Esophagus muscularis mucosa (tissue), 4 donors: Measurements from ENCODE around the gene KCNJ12. TPM values are rescaled to one million over a fixed set of nuclear protein-coding genes. Genes with fewer than 3 reads are reported as not detected.
"Not testable (repeated sequence)": the region's sequence is repeated elsewhere in the genome, so short reads cannot be mapped to it uniquely, and the experiment has no call there.

Experiments
- DNase-seq: peaks from one replicate; pipeline ENCODE4 v3.0.0-alpha.2; 2017; ENCODE audit errors: extremely low spot score
- H3K27ac ChIP-seq, 4 donors: fragments of 200-600 bp; sonication (generic); replicated peaks in 1 of 4; 1 replicate in 3 of 4; 2 replicates in 1 of 4; pipeline ENCODE4 v1.5.1; 2016 to 2019; ENCODE audit warnings: mild to moderate bottlenecking in 1 of 4
- H3K27me3 ChIP-seq, 4 donors: fragments of 200-600 bp; sonication (generic); one replicate each; pipeline versions ENCODE4 v1.5.1 to v1.6.0; 2016 to 2019
- H3K36me3 ChIP-seq, 4 donors: fragments of 200-600 bp; sonication (generic); one replicate each; pipeline ENCODE4 v1.5.1; 2016 to 2019
- H3K4me1 ChIP-seq, 4 donors: fragments of 200-600 bp; sonication (generic); one replicate each; pipeline ENCODE4 v1.5.1; 2016 to 2019
- H3K4me3 ChIP-seq, 4 donors: fragments of 200-600 bp; sonication (generic); 1 replicate in 2 of 4; 2 replicates in 2 of 4; pipeline ENCODE4 v1.5.1; 2016 to 2019; ENCODE audit warnings: mild to moderate bottlenecking in 4 of 4, moderate library complexity in 1 of 4
- H3K9me3 ChIP-seq, 4 donors: fragments of 200-600 bp; sonication (generic); 1 replicate in 3 of 4; 2 replicates in 1 of 4; pipeline ENCODE4 v1.5.1; 2016 to 2019
- WGBS: methylation state at CpG from one replicate; pipeline ENCODE4 v1.1.5; 2018; 5-methylcytosine and 5-hydroxymethylcytosine counted together
- intact Hi-C: fragments of 100-400 bp; cut with DNase I; formaldehyde crosslinking; loops from one replicate; pipeline ENCODE4 v1.15.1; 2023
- total RNA-seq, 4 donors: library from RNA; depleted of rRNA; stranded (reverse); fragments of >200 nt; gene quantifications; one replicate each; pipeline versions ENCODE4 v1.1.0 to v1.2.1, GENCODE V29; 2016

The KCNJ12 gene
- total RNA-seq, 4 donors from 2014 or later: 0.83 to 2.1 (median 1.5) TPM

GRCh38 chr17:21408766-21409300, 32.7 kb downstream of the KCNJ12 start:
- WGBS: 77% methylated on average over 7 of the region's 7 CpGs
- not testable (repeated sequence) for H3K27me3 ChIP-seq, DNase-seq, H3K36me3 ChIP-seq, H3K4me1 ChIP-seq, H3K27ac ChIP-seq, H3K4me3 ChIP-seq, H3K9me3 ChIP-seq
- intact Hi-C loops: loop anchor here (5.0 kb wide), 1 partner anchor 288 kb away; no protein-coding TSS in a partner anchor

- not testable (repeated sequence) for H3K27ac ChIP-seq, H3K27me3 ChIP-seq, H3K4me1 ChIP-seq, H3K9me3 ChIP-seq, H3K4me3 ChIP-seq, DNase-seq, H3K36me3 ChIP-seq
- 76% methylated on average over 4 of the region's 4 CpGs for WGBS
- intact Hi-C loops: loop anchor here (5.0 kb wide), 1 partner anchor 288 kb away; no protein-coding TSS in a partner anchor
Measured at GRCh38 chr17:21409388-21409787, 33.2 kb downstream of the KCNJ12 start.

GRCh38 chr17:21409971-21410370, 33.8 kb downstream of the KCNJ12 start:
- intact Hi-C loops: loop anchor here (5.0 kb wide), 1 partner anchor 287 kb away; no protein-coding TSS in a partner anchor
- DNase-seq, H3K36me3 ChIP-seq, H3K4me3 ChIP-seq, H3K4me1 ChIP-seq, H3K27ac ChIP-seq, H3K27me3 ChIP-seq, H3K9me3 ChIP-seq: not testable (repeated sequence)
- WGBS: 88% methylated on average over 2 of the region's 3 CpGs

GRCh38 chr17:21410371-21410770, 34.2 kb downstream of the KCNJ12 start:
- H3K27me3 ChIP-seq, DNase-seq, H3K27ac ChIP-seq, H3K36me3 ChIP-seq, intact Hi-C loops, H3K4me1 ChIP-seq, H3K9me3 ChIP-seq, H3K4me3 ChIP-seq: not testable (repeated sequence)
- WGBS: 79% methylated on average over 5 of the region's 9 CpGs

GRCh38 chr17:21410906-21411678, 34.9 kb downstream of the KCNJ12 start:
- WGBS: 90% methylated on average over 10 of the region's 25 CpGs
- H3K4me3 ChIP-seq, DNase-seq, H3K9me3 ChIP-seq, intact Hi-C loops, H3K4me1 ChIP-seq, H3K36me3 ChIP-seq, H3K27ac ChIP-seq, H3K27me3 ChIP-seq: not testable (repeated sequence)

- 89% methylated on average over 5 of the region's 5 CpGs for WGBS
- H3K4me3 ChIP-seq, H3K4me1 ChIP-seq, DNase-seq, intact Hi-C loops, H3K9me3 ChIP-seq, H3K27ac ChIP-seq, H3K27me3 ChIP-seq, H3K36me3 ChIP-seq: not testable (repeated sequence)
Measured at GRCh38 chr17:21411679-21412205, 35.6 kb downstream of the KCNJ12 start.

- H3K9me3 ChIP-seq, DNase-seq, H3K27me3 ChIP-seq, H3K4me1 ChIP-seq, H3K4me3 ChIP-seq, H3K36me3 ChIP-seq, H3K27ac ChIP-seq, intact Hi-C loops: not testable (repeated sequence)
- WGBS: 80% methylated on average over 10 of the region's 14 CpGs
Measured at GRCh38 chr17:21412207-21412681, 36.1 kb downstream of the KCNJ12 start.

- 55% methylated on average over 5 of the region's 11 CpGs for WGBS
Measured at GRCh38 chr17:21413570-21414279, 37.6 kb downstream of the KCNJ12 start.

GRCh38 chr17:21414616-21415015, 38.5 kb downstream of the KCNJ12 start:
- WGBS: 70% methylated on average over 7 of the region's 7 CpGs
- H3K4me1 ChIP-seq, H3K27ac ChIP-seq, DNase-seq, H3K27me3 ChIP-seq, H3K4me3 ChIP-seq, intact Hi-C loops, H3K9me3 ChIP-seq, H3K36me3 ChIP-seq: not testable (repeated sequence)

More at GRCh38 chr17:21413570-21414279, 37.6 kb downstream of the KCNJ12 start:
- H3K4me3 ChIP-seq, H3K9me3 ChIP-seq, H3K27me3 ChIP-seq, DNase-seq, intact Hi-C loops, H3K36me3 ChIP-seq, H3K4me1 ChIP-seq, H3K27ac ChIP-seq: not testable (repeated sequence)

- intact Hi-C loops, H3K4me3 ChIP-seq, H3K27ac ChIP-seq, H3K4me1 ChIP-seq, H3K27me3 ChIP-seq, DNase-seq, H3K36me3 ChIP-seq, H3K9me3 ChIP-seq: not testable (repeated sequence)
- WGBS: 89% methylated on average over 34 of the region's 58 CpGs
Measured at GRCh38 chr17:21415166-21415990, 39.2 kb downstream of the KCNJ12 start.

GRCh38 chr17:21416471-21416981, 40.4 kb downstream of the KCNJ12 start:
- DNase-seq, intact Hi-C loops: not testable (repeated sequence)

More at GRCh38 chr17:21416471-21416981, 40.4 kb downstream of the KCNJ12 start:
- not testable (repeated sequence) for H3K36me3 ChIP-seq, H3K27ac ChIP-seq, H3K4me1 ChIP-seq, H3K27me3 ChIP-seq, H3K9me3 ChIP-seq, H3K4me3 ChIP-seq
- 68% methylated on average over 16 of the region's 30 CpGs for WGBS
